RWPE2 (cell line): ENCODE data around the gene HLA-E.
"Not testable (repeated sequence)": the region's sequence is repeated elsewhere in the genome, so short reads cannot be mapped to it uniquely, and the experiment has no call there.

Source experiments
- ATAC-seq: fragments of 200-7000 bp; cut with Tn5 transposase; 3 replicates; pipeline ENCODE4 v1.9.1; 2021; ENCODE audit warnings: low read depth
- DNase-seq: peaks from one replicate; pipeline ENCODE4 v3.0.0-alpha.2; 2020; ENCODE audit warnings: low spot score
- H3K27ac ChIP-seq: fragments of 450-650 bp; 2 replicates; pipeline ENCODE4 v1.5.1; 2017; ENCODE audit warnings: mild to moderate bottlenecking; ENCODE audit not compliant: poor library complexity, severe bottlenecking
- H3K27me3 ChIP-seq: fragments of 250-450 bp; sonication (Bioruptor Pico); 2 replicates; pipeline ENCODE4 v1.5.1; 2021; ENCODE audit warnings: mild to moderate bottlenecking, moderate library complexity; ENCODE audit not compliant: insufficient read depth, poor library complexity, severe bottlenecking
- H3K36me3 ChIP-seq: fragments of 250-450 bp; sonication (Bioruptor Pico); 2 replicates; pipeline ENCODE4 v1.5.1; 2020; ENCODE audit warnings: low read depth, mild to moderate bottlenecking, moderate library complexity
- H3K4me1 ChIP-seq: fragments of 250-450 bp; sonication (Bioruptor Pico); 2 replicates; pipeline ENCODE4 v1.5.1; 2021; ENCODE audit warnings: mild to moderate bottlenecking, moderate library complexity; ENCODE audit not compliant: insufficient read depth, poor library complexity, severe bottlenecking
- H3K4me3 ChIP-seq: fragments of 250-450 bp; sonication (Bioruptor Pico); 2 replicates; pipeline ENCODE4 v1.5.1; 2021; ENCODE audit warnings: mild to moderate bottlenecking, moderate library complexity; ENCODE audit not compliant: severe bottlenecking
- H3K9me3 ChIP-seq: fragments of 250-450 bp; sonication (Bioruptor Pico); 2 replicates; pipeline ENCODE4 v1.5.1; 2021; ENCODE audit warnings: mild to moderate bottlenecking, moderate library complexity; ENCODE audit not compliant: severe bottlenecking
- TF ChIP-seq, protein P1 (sequence below): fragments of 450-650 bp; IDR thresholded peaks from one replicate; pipeline ENCODE4 v1.5.1; 2017; ENCODE audit warnings: mild to moderate bottlenecking, moderate library complexity; ENCODE audit not compliant: poor library complexity, severe bottlenecking

The HLA-E gene

GRCh38 chr6:30497714-30498113 lies 8.4 kb downstream of the HLA-E start:
- peaks cover 20% of the 10 kb centered on the region for H3K4me1 ChIP-seq
- DNase-seq (no peak), ATAC-seq (no peak)
- TF ChIP-seq, protein P1, sequence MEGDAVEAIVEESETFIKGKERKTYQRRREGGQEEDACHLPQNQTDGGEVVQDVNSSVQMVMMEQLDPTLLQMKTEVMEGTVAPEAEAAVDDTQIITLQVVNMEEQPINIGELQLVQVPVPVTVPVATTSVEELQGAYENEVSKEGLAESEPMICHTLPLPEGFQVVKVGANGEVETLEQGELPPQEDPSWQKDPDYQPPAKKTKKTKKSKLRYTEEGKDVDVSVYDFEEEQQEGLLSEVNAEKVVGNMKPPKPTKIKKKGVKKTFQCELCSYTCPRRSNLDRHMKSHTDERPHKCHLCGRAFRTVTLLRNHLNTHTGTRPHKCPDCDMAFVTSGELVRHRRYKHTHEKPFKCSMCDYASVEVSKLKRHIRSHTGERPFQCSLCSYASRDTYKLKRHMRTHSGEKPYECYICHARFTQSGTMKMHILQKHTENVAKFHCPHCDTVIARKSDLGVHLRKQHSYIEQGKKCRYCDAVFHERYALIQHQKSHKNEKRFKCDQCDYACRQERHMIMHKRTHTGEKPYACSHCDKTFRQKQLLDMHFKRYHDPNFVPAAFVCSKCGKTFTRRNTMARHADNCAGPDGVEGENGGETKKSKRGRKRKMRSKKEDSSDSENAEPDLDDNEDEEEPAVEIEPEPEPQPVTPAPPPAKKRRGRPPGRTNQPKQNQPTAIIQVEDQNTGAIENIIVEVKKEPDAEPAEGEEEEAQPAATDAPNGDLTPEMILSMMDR = no peak
- no peak overlapping the region for H3K4me3 ChIP-seq
- no peaks in the 10 kb centered on the region for H3K27me3 ChIP-seq
- no peaks in the 10 kb centered on the region for H3K9me3 ChIP-seq
- H3K36me3 ChIP-seq = peaks cover 8% of the 10 kb centered on the region
- H3K27ac ChIP-seq = no peak overlapping the region

GRCh38 chr6:30498705-30499104 lies 9.4 kb downstream of the HLA-E start:
- ATAC-seq, H3K4me3 ChIP-seq, DNase-seq, H3K27ac ChIP-seq, H3K36me3 ChIP-seq, H3K9me3 ChIP-seq, H3K27me3 ChIP-seq: not testable (repeated sequence)
- H3K4me1 ChIP-seq = peaks cover 20% of the 10 kb centered on the region

DNA sequence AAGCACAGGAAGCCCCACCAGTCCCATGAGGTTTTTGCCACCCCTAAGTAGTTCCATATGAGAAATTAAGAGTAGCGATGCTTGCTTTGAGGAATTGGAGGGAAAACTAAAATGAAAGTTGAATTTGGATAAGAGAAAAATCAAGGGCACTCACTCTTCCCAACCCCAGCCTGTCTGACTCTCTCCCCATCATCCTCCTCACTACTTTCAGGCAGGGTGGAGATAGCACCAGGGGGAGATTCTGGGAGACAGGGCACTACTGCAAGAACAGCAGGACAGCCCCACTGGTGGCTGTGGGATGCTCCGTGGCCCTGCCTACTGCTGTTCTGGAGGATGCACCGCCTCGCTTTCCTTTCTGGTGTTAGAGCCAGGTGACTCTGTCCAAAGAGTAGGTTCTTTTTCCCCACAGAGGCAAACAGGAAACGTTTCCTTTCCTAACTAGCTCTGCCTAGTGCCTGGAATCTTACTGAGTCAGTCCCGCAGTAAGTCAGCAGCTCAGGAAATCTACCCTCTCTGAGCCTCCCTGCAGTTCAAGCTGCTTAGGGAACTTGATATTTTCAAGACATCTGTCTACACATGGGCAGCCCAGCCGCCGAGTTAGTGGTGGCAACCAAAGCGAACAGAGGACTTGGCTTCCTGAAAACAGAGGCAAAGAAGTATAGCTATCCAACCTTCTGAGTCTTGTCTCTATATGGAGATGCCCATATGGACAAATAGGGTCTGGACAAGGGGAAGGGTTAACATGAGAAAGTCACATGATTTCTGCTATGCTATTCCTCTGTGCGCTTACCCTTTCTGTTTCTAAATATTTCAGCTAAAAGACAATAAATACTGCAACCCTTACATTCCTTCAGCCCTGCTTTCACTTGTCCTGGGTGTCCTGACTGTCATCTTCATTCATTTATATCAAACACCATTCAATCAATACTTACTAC lies 11.4 kb downstream of the HLA-E start:
- DNase-seq (no peak), ATAC-seq (peak; percentile 76)
- no peaks in the 10 kb centered on the region for H3K27me3 ChIP-seq
- no peak overlapping the region for H3K4me3 ChIP-seq
- H3K36me3 ChIP-seq = no peaks in the 10 kb centered on the region
- H3K27ac ChIP-seq = peak overlapping the region; percentile 39
- H3K4me1 ChIP-seq = peaks cover 20% of the 10 kb centered on the region
- TF ChIP-seq, protein P1 = no peak
- H3K9me3 ChIP-seq = no peaks in the 10 kb centered on the region

DNA sequence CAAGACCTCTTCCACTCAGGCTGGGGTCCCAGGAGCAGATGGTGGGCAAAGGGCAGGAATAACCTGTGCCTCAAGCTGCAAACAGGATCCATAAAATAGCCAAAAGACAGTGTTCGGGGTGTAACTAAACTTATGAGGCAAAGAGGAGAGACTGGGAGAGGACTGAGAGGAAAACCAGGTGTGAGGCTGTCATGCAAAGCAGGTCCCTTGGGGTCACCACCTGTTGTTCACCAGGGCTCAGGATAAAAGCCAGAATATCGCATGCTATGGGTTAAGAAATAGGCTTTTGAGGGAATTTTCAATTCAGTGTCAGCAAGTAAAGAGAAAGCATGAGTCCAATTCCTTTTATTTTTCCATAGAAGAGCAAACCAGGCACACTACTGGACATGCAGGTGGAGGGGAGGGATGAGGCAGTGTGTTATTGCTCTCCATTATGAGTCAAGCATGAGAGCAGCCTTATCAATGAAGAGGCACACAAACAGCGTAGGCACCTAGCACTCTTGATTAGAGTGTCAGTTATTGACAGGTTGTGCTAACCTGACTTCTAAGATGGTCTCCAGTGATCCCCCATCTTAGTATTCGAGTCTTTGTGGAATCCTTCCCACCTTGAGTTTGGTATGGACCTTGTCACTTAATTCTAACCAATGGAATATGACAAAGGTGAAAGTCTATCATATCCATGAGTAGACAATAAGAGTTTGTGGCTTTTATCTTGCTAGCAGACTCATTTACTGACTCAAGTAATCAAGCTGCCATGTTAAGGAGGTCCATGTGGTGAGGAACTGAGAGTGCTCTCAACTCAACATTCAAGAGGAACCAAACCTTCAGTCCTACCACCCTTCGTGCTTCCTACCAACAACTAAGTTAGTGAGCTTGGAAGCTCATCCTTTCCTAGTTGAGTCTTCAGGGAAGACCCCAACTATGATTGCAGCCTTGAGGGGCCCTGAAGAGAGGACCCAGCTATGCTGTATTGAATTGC lies 18.8 kb downstream of the HLA-E start:
- H3K27me3 ChIP-seq = no peaks in the 10 kb centered on the region
- ATAC-seq = no peak
- H3K36me3 ChIP-seq = no peaks in the 10 kb centered on the region
- TF ChIP-seq, protein P1 = no peak
- no peaks in the 10 kb centered on the region for H3K9me3 ChIP-seq
- no peak for DNase-seq
- no peak overlapping the region for H3K27ac ChIP-seq
- no peak overlapping the region for H3K4me3 ChIP-seq
- no peaks in the 10 kb centered on the region for H3K4me1 ChIP-seq
